Stimulated activated CD4-positive, alpha-beta T cell treated with anti-CD3 and anti-CD28 coated beads, Interleukin-12 subunit alpha, Interleukin-12 subunit beta, amount 100 ng/mL, for 4 hours (primary cell): ENCODE results near the gene ANO4.

Experiments
- DNase-seq: peaks from one replicate; pipeline ENCODE4 v3.0.0-alpha.2; 2020

Gene ANO4

GRCh38 chr12:101001669-101002068 is 207.1 kb downstream of the ANO4 start:
- no peak for DNase-seq

GRCh38 chr12:101002696-101003419 is 208.3 kb downstream of the ANO4 start:
- DNase-seq, result no peak

DNA sequence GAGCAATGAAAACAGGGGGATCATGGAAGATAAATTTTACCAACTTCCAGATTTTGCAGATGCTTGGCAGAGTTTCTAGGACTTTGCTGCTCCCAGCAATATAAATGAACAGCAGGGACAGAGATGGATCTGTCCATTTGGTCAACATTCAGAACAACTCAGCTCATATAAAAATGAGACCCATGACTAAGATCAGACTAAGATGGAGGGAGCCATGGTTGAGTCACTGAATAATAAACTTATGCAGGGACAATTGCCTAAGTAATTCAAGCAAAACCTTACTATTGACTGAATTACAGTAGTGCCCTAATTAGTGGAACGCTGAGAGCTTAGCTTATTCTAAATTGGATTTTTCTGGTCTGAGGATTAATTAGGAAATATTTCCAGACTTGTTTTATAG is 210.3 kb downstream of the ANO4 start:
- no peak for DNase-seq

GRCh38 chr12:101009274-101009673 is 214.7 kb downstream of the ANO4 start:
- no peak for DNase-seq

DNA sequence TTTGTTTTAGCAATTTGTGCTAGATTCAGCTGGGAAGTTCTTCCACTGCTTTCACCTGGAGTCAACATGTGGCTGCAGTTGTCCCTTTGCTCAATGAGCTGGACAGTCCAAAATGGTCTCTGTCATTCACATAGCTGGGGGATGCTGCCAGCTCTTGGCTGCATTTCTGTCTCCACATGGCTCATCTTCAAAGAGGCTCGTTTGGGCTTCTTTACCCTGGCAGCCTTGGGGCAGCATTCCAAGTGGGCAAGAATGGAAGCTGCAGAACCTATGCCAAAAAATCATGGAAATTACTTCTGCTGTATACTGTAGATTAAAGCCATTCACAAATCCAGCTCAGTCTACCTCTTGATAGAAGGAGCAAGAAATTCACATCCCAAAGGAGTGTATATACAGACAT is 216.3 kb downstream of the ANO4 start:
- no peak for DNase-seq

DNA sequence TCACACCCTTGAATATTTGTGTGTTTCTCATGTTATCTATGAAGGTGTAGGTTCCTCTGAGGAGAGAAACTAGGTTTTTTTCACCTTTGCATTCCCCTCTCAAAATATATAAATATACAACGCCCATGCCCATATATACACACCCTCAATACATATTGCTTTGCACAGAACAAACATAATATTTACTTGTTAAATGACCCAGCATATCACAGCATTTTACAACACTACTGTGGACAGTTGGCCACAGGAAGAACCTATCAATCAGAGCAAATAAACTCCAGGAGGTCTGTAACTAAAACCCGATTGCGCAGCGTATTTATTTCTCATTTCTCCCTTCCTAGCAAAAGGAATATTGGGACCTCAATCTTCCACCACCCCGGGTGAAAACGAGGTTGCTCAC is 219.4 kb downstream of the ANO4 start:
- DNase-seq, result no peak

DNA sequence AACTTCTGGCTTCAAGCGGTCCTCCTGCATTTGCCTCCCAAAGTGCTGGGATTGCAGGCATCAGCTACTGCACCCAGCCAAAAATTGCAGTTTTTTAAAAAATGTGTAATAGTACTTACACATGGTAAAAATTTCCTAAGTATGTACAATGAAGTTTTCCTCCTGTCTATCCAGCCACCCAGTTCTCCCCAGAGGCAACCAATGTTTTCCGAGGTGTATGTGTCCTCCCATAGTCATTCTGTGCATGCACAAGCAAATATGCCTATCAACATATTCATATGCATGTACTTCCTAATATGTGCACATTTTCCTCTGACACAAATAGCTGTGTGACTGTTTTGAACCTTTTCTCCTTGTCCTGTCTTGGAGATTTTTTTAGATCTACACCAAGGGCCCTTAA is 220.5 kb downstream of the ANO4 start:
- no peak for DNase-seq

GRCh38 chr12:101018540-101018939 is 224.0 kb downstream of the ANO4 start:
- no peak for DNase-seq

DNA sequence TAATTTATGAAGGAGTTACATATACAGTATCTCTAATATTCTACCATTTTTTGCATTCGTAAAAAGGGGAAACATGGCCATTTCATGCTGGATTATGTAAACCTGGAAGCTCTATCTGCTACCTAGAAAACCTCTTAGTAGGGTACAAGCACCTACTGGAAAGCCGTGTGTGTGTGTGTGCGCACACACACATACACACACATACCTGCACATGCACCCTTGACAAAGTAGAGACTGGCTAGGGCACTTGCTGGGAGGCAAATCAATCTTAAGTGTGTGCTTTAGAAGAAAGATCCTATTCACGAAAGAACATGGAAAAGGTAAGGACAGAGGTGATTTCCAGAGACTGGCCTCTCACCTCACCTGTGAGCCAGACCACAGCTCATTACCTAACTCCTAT is 224.6 kb downstream of the ANO4 start:
- no peak for DNase-seq

DNA sequence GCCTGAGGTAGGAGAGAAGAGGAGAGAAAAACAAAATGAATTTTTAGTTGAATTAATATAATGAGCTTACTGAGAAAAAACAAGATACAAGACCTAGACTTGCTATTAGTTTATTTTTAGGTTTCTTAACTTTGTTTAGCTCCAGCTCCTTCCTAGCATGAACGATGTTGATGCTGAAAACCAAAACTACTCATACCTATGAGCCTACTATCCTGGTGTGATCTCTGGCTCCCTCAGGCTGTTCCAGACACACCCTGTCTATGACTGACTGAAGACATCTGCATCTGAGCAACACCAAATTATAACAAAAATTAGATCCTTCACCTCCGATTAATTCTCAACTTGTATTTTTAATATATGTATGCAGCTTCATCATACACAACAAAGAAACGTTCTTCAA is 225.1 kb downstream of the ANO4 start:
- no peak for DNase-seq

GRCh38 chr12:101021442-101021841 is 226.9 kb downstream of the ANO4 start:
- no peak for DNase-seq

GRCh38 chr12:101021911-101022388 is 227.4 kb downstream of the ANO4 start:
- no peak for DNase-seq

DNA sequence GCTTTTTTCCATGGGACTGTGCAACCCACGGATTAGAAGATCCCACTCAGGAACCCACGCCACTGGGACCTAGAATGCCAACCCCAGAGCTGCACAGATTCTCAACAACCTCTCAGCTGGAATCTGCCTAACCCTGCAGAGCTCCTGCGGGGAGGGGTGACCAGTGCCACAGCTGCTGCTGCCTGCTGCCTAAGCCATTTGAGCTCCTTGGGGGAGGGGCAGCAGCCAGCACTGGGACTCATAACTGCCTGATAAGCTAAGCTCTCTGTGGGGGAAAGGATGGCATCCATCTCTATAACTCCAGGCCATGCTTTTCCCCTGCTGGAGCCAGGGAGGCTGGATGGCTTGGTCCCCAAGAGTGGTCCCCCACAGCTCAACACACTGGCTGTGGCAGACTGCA is 232.6 kb downstream of the ANO4 start:
- DNase-seq, result no peak

GRCh38 chr12:101027816-101028215 is 233.2 kb downstream of the ANO4 start:
- no peak for DNase-seq

GRCh38 chr12:101038289-101038871 is 243.8 kb downstream of the ANO4 start:
- no peak for DNase-seq

GRCh38 chr12:101039848-101040531 is 245.4 kb downstream of the ANO4 start:
- DNase-seq, result no peak

DNA sequence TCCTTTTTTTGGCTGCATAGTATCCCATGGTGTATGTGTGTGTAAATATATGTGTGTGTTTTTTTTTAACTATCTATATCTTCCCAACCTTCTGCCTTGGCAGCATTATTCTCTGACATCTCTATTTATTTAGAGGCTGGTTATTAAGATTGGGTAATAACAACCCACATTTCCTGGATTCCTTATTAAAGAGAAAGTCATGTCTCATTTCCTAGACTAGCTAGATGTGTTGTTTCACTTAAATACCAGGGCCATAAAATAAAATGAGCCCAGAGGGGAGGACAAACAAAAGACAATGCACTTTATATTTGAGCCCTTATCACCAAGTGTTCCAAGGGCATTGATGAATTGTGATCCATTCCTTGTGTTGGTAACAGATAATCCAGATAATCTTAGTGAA is 246.4 kb downstream of the ANO4 start:
- no peak for DNase-seq

- no peak for DNase-seq
These were observed 247.6 kb downstream of the ANO4 start for GRCh38 chr12:101042211-101042610.

GRCh38 chr12:101044512-101045059 is 250.0 kb downstream of the ANO4 start:
- DNase-seq, result no peak

DNA sequence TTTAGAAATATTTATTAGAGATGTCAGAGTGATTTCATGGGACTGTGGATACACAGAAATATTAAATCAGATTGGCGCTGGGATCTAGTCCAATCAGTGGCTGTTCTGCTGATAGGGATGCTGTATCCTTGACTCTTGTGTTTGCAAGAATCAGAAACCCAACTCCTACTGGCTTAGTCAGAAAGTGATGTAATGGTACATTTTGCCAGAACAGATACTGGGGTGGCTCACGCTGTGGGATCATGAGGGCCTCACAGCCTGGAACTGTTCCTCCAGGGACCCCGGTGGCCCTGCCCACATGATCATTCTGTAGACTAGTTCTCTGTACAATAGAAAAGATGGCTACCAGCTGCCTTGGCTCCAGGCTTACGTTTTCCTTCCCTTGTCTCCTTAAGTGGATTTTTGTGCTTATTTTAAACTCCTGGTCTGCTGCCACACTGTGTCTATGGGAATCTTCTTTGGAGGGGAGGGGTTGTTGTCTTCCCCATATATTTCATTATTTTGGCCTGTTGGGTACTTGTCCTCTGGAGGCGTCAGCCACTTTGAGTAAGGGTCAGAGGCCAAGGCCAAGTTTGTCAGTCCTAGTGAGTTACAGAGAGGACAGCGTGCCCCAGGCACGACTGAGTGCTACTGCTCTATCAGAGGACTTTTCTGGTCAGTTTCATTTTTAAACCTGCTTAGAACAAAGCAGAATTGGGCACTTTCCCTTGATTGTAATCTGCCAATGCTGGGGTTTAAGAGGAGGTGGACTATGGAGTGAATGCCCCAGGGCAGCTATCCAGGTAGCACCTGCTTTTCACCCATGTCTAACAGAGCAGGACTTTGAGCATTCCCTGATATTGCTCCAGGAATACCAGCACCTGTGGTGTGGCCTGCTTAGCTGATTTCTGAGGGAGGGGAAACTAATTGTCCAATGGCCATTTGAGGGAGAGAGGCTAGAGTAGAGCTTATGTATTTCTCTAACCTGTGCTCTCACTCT is 251.2 kb downstream of the ANO4 start:
- no peak for DNase-seq

GRCh38 chr12:101047652-101048051 is 253.1 kb downstream of the ANO4 start:
- no peak for DNase-seq

DNA sequence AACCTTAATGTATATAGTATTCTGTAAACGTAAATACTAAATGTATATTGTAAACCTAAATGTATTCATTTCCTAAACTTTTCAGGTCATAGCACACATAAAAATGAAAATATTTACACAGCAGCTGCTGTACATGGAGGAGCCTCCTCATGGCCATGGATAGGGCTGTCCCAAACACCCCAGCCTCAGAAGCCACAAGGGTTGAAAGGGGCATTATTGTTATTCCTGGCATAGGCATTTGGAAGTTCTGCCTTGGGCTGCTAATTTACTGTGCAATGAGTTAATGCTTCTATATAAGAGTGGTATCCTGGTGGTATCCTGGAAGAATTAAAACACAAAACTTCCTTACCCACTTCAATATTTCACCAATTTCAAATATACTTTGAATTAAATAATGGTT is 256.1 kb downstream of the ANO4 start:
- DNase-seq, result no peak

DNA sequence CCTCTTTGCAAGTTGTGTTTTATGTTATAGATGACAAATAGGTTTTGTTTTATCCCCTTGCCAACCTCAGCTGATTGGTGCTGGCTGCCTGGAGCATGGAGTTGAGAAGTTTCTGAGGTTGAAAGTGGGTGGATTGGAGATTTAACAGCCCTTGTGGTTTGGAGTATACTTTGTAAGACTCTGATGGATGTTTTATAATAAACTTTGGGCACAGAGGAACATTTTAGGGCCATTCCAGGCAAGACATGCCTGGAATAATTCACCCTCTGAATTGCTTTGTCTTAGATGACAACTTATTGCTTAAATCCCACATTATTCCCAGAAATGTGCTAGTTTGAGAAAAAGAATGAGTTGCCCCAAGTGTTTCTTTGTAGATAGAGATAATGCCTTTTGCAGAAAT is 256.6 kb downstream of the ANO4 start:
- no peak for DNase-seq
